Measurements from ENCODE around the gene SUN2.

GRCh38 chr22:38758276-38758945, 2.6 kb upstream of the SUN2 start:
- no peak for TF ChIP-seq KDM4B (CRISPR knock-in tag; IDR thresholded peaks at IDR 0.05)
- no peak for TF ChIP-seq ZHX2 (IDR thresholded peaks at IDR 0.05; ENCODE audit: low read depth)
- no peak for TF ChIP-seq ZHX2 (CRISPR knock-in tag; IDR thresholded peaks at IDR 0.05; ENCODE audit: borderline replicate concordance)
- TF ChIP-seq SRY (CRISPR knock-in tag; IDR thresholded peaks at IDR 0.05) = no peak
- TF ChIP-seq MXI1 (IDR thresholded peaks at IDR 0.05; ENCODE audit: borderline replicate concordance, low read depth, low read length) = no peak

All from HepG2 (cell line).